Measurements from ENCODE around the gene PYDC2.

PYDC2 gene

GRCh38 chr3:191461113-191461595 lies at the start of gene PYDC2:
PYDC2 (plus strand) TSS chr3:191461163; CDS start chr3:191461163, 0 bp downstream.
- no peak for DNase-seq

- no peak for DNase-seq
Observed at GRCh38 chr3:191412759-191413158, 48.2 kb upstream of the PYDC2 start.

- DNase-seq, result no peak
Observed at GRCh38 chr3:191414286-191414685, 46.7 kb upstream of the PYDC2 start.

GRCh38 chr3:191414732-191415131 lies 46.2 kb upstream of the PYDC2 start:
- DNase-seq, result no peak

- DNase-seq, result no peak
Observed at GRCh38 chr3:191415566-191415965, 45.4 kb upstream of the PYDC2 start.

GRCh38 chr3:191417457-191417729 lies 43.6 kb upstream of the PYDC2 start:
- no peak for DNase-seq

DNA sequence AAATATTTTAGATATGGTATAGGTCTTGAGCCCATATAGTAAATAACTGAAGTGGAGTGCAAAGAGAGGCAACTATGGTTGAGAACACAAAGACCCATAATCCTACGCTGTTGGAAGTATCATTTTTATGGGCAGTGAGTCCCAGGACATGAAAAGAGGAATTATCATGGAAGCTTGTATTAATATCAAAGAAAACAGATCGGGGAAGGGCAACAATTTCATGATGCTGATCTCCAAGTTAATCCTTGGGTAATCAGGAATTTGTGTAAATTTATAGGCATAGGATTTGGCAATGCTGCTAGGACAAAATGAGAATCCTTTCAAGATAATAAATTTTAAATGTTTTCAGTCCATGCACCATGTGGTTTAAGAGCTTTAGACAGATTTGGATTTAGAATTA lies 40.2 kb upstream of the PYDC2 start:
- DNase-seq, result no peak

- DNase-seq, result no peak
Observed at GRCh38 chr3:191424881-191425280, 36.1 kb upstream of the PYDC2 start.

GRCh38 chr3:191425322-191425734 lies 35.6 kb upstream of the PYDC2 start:
- no peak for DNase-seq

DNA sequence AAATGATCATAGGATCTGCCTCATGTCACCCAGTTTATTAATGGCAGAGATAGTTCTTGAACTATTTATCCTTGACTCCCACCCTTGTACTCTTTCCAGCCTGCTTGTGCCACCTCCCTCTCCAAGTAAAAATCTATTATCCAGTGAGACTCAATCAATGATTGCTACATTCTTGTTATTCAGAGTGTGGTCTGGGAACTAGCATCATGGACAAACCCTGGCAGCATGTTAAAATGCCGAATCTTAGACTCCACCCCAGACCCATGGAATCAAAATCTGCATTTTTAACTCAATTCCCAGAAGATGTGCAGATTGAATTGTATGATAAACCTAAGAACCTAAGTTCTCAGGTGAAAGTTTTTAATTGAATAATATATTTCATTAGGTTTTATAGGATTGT lies 34.7 kb upstream of the PYDC2 start:
- no peak for DNase-seq

DNA sequence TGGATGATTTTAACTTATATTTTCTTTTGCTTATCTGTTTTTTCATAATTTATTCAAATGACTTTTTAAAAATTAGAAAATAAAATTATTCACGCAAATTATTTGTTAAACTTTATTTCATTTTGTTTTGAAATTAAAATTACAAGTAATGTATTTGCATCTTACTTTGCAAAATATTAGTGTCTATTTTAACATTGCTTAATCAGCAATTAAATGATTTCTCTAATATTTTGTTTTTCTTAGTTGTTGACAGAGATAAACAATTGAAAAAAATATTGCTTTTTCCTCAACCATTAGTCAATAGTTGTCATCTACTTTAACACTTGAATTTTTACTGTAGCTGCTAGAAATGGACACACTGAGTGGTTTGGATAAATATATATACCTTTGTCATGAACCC lies 32.8 kb upstream of the PYDC2 start:
- DNase-seq, result no peak

DNA sequence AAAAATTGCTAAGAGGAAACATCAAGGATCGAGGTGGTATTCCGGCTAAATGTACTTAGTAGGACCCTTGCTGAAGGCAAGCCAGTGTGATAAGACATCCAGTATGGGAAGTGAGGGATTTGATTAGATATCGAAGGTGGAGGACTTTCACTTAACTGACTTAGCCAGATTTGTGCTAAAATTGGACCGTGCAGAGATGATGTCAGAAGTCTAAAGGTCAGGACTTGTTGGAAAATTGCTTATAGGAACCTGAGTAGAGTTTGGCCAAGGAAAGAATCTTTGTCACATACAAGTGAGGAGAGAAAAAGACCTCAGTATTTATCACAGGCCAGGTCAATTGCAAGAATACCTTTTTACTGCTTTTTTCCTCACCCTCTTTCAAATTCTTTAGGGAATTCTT lies 30.9 kb upstream of the PYDC2 start:
- DNase-seq, result no peak

- no peak for DNase-seq
Observed at GRCh38 chr3:191431160-191431822, 29.7 kb upstream of the PYDC2 start.

GRCh38 chr3:191432162-191432561 lies 28.8 kb upstream of the PYDC2 start:
- DNase-seq, result no peak

- no peak for DNase-seq
Observed at GRCh38 chr3:191434024-191434423, 26.9 kb upstream of the PYDC2 start.

GRCh38 chr3:191435981-191436380 lies 25.0 kb upstream of the PYDC2 start:
- DNase-seq, result no peak

GRCh38 chr3:191438150-191438814 lies 22.7 kb upstream of the PYDC2 start:
- DNase-seq, result no peak

- DNase-seq, result no peak
Observed at GRCh38 chr3:191440532-191440931, 20.4 kb upstream of the PYDC2 start.

GRCh38 chr3:191441687-191442086 lies 19.3 kb upstream of the PYDC2 start:
- DNase-seq, result no peak

- DNase-seq, result no peak
Observed at GRCh38 chr3:191444569-191444968, 16.4 kb upstream of the PYDC2 start.

DNA sequence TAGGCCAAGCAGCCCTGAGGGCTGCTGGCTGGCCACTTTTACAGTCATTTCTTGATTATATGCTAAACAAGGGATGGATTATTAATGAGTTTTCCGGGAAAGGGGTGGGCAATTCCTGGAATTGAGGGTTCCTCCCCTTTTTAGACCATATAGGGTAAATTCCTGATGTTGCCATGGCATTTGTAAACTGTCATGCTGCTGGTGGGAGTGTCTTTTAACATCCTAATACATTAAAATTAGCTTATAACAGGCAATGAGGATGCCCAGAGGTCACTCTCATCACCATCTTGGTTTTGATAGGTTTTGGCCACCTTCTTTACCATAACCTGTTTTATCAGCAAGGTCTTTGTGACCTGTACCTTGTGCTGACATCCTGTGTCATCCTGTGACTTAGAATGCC lies 11.7 kb upstream of the PYDC2 start:
- DNase-seq, result no peak

DNA sequence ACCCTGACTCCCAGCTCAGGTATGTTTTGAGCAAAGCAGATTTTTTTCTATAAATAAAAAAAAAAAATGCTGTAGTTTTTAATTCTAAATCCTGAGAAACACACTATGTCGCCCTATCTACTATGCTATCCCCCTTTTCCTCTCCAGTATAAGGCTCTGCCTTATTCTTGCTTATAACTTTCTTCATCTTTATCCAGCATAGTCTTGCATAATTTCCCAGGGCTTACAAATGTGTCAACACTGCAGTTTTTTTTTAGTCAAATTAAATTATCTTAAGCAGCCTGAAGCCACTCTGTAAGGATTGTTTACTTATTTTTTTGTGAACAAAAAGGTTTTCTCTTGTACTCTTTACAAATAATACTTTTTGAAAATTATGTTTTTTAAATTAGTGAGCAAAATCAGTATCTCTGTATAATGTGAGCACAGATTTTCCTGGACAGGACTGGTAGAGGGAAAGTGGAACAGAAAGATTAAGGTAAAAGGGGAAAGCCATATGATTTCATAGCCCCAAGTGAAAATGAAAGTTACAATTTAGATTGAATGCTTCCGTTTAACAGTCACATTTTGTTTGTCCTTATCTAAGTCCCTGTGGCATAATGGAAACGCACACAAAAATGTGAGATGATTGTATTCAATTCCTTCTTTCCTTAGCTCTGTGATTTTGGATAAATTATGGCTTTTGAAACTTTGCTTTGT lies 5.6 kb upstream of the PYDC2 start:
- DNase-seq, result no peak

- DNase-seq, result no peak
Observed at GRCh38 chr3:191460360-191460759, 603 bp upstream of the PYDC2 start.

- DNase-seq, result no peak
Observed at GRCh38 chr3:191470080-191470479, 9.1 kb downstream of the PYDC2 start.
